AG04449 (cell line): ENCODE measurements around the gene KCNN1.

ENCODE experiments used
- CTCF ChIA-PET: fragments of 350-600 bp; formaldehyde crosslinking; extraction: SDS; loops from one replicate; lab custom pipeline; 2021; ENCODE audit warnings: antibody characterized with exemption; lab: Yijun Ruan, JAX
- POLR2A ChIA-PET: fragments of 400-600, 350-600 bp; formaldehyde crosslinking; extraction: SDS; loops from one replicate; lab custom pipeline; 2020; ENCODE audit warnings: antibody characterized with exemption, inconsistent platforms; lab: Yijun Ruan, JAX
- DNase-seq: peaks from one replicate; pipeline ENCODE4 v3.0.0-alpha.2; 2010; ENCODE audit warnings: low read depth, low spot score
- H3K4me3 ChIP-seq: 2 replicates; pipeline ENCODE4 v1.5.1; 2011; ENCODE audit warnings: low read depth, mild to moderate bottlenecking, control low read depth, low read length
- TF ChIP-seq, protein P1 (sequence below): IDR thresholded peaks from one replicate; pipeline ENCODE4 v1.5.1; 2011; ENCODE audit warnings: mild to moderate bottlenecking, moderate library complexity, low read length, control low read depth, inconsistent platforms; ENCODE audit not compliant: insufficient read depth; ENCODE audit errors: missing control alignments

The KCNN1 gene

DNA sequence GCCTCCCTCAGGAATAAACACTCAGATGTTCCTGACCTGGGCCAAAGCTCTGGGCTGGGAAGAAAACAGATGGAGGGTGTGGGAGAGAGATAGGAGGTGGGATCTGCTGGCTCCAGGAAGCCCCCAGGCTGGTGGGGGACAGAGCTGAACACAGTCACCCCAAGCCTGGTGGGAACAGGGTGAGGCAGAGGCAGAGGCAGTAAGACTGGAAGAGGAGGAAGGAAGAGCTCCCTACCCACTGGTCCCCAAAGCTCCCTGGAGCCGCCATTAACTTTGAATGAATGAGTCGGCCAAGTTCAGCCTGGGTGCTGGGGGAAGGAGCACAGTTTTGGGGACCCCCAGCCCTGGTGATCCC, 801 bp upstream of the KCNN1 start:
- H3K4me3 ChIP-seq, result no peak overlapping the region
- no peak for DNase-seq
- CTCF ChIA-PET, result interaction anchor here (1.0 kb wide), 1 partner anchor 8 kb away, joined by 3 read pairs; no protein-coding TSS in a partner anchor
- TF ChIP-seq, protein P1, sequence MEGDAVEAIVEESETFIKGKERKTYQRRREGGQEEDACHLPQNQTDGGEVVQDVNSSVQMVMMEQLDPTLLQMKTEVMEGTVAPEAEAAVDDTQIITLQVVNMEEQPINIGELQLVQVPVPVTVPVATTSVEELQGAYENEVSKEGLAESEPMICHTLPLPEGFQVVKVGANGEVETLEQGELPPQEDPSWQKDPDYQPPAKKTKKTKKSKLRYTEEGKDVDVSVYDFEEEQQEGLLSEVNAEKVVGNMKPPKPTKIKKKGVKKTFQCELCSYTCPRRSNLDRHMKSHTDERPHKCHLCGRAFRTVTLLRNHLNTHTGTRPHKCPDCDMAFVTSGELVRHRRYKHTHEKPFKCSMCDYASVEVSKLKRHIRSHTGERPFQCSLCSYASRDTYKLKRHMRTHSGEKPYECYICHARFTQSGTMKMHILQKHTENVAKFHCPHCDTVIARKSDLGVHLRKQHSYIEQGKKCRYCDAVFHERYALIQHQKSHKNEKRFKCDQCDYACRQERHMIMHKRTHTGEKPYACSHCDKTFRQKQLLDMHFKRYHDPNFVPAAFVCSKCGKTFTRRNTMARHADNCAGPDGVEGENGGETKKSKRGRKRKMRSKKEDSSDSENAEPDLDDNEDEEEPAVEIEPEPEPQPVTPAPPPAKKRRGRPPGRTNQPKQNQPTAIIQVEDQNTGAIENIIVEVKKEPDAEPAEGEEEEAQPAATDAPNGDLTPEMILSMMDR, result no peak
- POLR2A ChIA-PET, result no interaction called here

DNA sequence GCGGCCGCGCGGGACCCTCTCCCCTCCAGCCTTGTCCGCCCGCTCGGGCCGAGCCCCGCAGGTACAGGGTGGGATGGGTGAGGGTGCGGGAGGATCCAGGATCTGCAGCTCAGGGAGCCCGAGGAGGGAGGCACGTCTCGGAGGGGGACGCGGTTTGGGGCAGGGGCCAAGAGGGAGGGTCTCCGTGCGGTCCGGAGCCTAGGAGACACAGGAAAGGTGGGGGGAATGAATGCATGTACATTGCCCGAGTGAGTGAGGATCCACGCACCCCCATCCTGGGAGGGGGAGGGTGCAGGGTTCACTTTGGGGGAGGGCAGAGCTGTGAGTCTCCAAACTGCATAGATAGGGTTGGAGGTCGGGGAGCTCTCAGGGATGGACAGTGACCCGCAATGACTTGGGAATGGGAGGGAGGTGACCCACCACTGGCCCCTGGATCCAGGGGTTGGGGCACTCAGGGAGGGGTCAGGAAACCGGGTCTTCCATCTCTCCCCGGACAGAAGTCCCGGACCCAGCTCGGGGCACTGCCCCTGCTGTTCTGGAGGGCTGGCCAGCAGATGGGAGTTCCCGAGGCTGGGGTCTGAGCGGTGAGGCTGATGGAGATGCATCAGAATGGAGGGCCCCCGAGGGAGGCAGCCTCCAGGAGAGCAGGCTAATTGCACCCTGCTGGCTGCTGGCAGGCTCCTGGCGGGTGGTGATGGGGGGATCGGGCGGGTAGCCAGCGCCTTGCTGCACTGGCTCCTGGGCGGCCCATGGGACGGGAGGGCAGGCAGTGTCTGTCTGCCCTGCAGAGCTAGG, 547 bp downstream of the KCNN1 start:
- peak overlapping the region; percentile 32; the same call in 1 of the 2 replicates for H3K4me3 ChIP-seq
- POLR2A ChIA-PET, result no interaction called here
- CTCF ChIA-PET, result interaction anchor here (0.9 kb wide), 1 partner anchor 21 kb away, joined by 3 read pairs; no protein-coding TSS in a partner anchor
- no peak for DNase-seq
- TF ChIP-seq, protein P1, result no peak

DNA sequence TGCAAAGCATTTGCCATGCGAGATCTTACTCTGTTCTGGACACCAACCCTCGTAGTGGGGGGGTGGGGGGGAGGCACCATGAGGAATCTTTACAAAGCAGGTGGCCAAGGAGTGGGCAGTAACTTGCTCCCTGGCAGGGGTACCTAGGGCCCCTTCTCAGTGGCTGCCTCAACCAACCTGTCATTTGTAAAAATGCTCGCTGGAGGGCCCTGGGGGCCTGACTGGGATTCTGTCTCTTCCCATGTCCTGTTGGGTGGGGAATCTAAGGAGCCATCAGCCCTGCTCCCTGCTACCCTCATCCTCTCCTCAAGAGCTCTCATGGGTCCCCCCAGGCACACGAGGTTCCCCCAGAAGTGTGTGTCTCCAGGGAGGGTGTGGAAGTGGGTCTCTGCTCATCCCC, 1.5 kb downstream of the KCNN1 start:
- POLR2A ChIA-PET, result no interaction called here
- CTCF ChIA-PET, result interaction anchor here (1.1 to 1.4 kb wide), 3 partner anchors 20 to 29 kb away, joined by 3 to 5 read pairs (median 4); no protein-coding TSS in a partner anchor
- no peak for DNase-seq
- TF ChIP-seq, protein P1, result no peak
- no peak overlapping the region for H3K4me3 ChIP-seq

DNA sequence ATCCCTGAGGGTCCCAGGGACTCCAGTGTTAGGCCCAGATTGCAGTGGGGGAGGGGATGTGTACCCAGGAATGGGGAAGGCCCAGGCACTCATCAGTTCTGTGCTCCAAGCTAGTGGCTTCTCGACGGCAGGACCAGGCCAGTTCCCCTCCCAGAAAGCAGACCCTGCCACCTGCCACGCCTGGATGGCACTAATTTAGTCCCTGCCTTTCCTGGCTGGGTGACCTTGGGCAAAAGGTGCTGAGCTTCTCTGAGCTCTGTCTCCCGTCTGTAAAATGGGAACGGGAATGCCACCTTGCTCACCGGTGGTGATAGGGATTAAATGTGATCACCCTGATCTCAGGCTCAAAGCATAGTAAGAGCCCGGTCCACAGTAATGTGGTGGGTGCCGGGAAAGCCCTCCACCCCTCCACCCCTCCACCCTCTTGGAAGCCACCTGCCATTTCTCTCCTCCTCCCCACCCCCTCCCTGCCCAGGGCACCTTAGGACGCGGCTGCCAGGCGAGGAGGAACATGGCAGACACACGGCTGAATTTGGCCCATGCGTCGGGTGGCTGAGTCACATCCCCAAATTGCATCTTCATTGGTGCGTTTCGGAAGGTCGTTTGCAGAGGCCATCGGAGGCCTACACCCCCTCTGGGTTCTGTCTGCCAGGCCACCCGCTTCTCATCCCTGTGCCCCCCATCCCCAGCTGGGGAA, 2.3 kb downstream of the KCNN1 start:
- TF ChIP-seq, protein P1, result no peak
- POLR2A ChIA-PET, result no interaction called here

DNA sequence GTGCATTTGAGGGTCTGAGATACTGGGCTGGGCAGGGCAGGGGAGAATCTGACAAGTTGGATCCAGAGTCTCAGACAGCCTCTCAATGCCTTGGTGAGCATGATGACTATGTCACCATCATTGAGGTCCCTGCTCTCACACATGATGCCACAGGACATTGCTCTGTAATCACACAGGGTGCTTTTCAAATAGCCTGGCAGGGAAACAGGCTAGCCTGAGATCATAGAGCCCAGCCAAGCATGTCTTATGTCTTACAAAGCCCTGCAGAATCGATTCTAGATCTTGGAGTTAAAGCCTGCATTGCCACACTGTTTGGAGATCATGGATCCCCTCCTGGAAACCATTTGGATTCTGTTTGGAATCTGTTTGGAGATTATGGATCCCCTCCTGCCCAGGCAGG, 5.3 kb downstream of the KCNN1 start:
- DNase-seq, result no peak
- TF ChIP-seq, protein P1, result no peak
- ChIA-PET POLR2A (no interaction called here), CTCF (interaction anchor here (2.3 kb wide), 1 partner anchor 24 kb away, joined by 6 read pairs; no protein-coding TSS in a partner anchor)
- no peak overlapping the region for H3K4me3 ChIP-seq

More for the DNA sequence above, 2.3 kb downstream of the KCNN1 start:
- CTCF ChIA-PET, result interaction anchor here (1.1 to 1.4 kb wide), 3 partner anchors 21 to 28 kb away, joined by 3 to 5 read pairs (median 4); no protein-coding TSS in a partner anchor
- DNase-seq, result no peak
- no peak overlapping the region for H3K4me3 ChIP-seq

DNA sequence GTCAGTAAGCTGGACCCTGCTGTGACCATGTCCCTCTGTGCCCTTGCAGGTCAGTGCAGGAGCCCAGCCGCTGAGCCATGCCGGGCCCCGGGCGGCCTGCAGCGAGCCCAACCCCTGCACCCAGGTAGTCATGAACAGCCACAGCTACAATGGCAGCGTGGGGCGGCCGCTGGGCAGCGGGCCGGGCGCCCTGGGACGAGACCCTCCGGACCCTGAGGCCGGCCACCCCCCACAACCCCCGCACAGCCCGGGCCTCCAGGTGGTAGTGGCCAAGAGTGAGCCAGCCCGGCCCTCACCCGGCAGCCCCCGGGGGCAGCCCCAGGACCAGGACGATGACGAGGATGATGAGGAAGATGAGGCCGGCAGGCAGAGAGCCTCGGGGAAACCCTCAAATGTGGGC, 6.9 kb downstream of the KCNN1 start:
- no peak for DNase-seq
- TF ChIP-seq, protein P1, result no peak
- POLR2A ChIA-PET, result no interaction called here
- H3K4me3 ChIP-seq, result no peak overlapping the region
- CTCF ChIA-PET, result interaction anchor here (1.2 to 2.3 kb wide), 3 partner anchors 22 to 36 kb away, joined by 3 to 6 read pairs (median 5); no protein-coding TSS in a partner anchor
